OCI-LY1 (cell line): Measurements from ENCODE around the gene PTPRN2.

Experiments
- H2AFZ ChIP-seq: fragments of 200-600 bp; sonication (generic), shearing (Covaris generic); 2 replicates; pipeline ENCODE4 v1.6.0; 2014; ENCODE audit warnings: antibody characterized with exemption, mild to moderate bottlenecking, low read length
- H3F3A ChIP-seq: fragments of 200-600 bp; sonication (generic), shearing (Covaris generic); 2 replicates; pipeline ENCODE4 v1.6.0; 2014; ENCODE audit warnings: mild to moderate bottlenecking, antibody characterized with exemption, low read length, moderate library complexity; ENCODE audit not compliant: insufficient read depth
- H3K27ac ChIP-seq: fragments of 200-600 bp; sonication (generic); 2 replicates; pipeline ENCODE4 v1.5.1; 2014; ENCODE audit warnings: low read length, mixed run types, mild to moderate bottlenecking, low read depth; ENCODE audit not compliant: poor library complexity, severe bottlenecking
- H3K27me3 ChIP-seq: fragments of 200-600 bp; sonication (generic); 2 replicates; pipeline ENCODE4 v1.6.0; 2014; ENCODE audit warnings: antibody characterized with exemption, mild to moderate bottlenecking, low read length, moderate library complexity; ENCODE audit not compliant: insufficient read depth
- H3K36me3 ChIP-seq: fragments of 200-600 bp; sonication (generic); 2 replicates; pipeline ENCODE4 v1.6.1; 2014; ENCODE audit warnings: mild to moderate bottlenecking, antibody characterized with exemption, low read length, moderate library complexity, mixed read lengths; ENCODE audit not compliant: insufficient read depth
- H3K4me1 ChIP-seq: fragments of 200-600 bp; sonication (generic); 2 replicates; pipeline ENCODE4 v1.5.1; 2014; ENCODE audit warnings: mild to moderate bottlenecking, low read length, moderate library complexity; ENCODE audit not compliant: insufficient read depth, severe bottlenecking
- H3K4me2 ChIP-seq: fragments of 200-600 bp; sonication (generic), shearing (Covaris generic); 2 replicates; pipeline ENCODE4 v1.6.1; 2014; ENCODE audit warnings: low read length
- H3K4me3 ChIP-seq: fragments of 200-600 bp; sonication (generic); 2 replicates; pipeline ENCODE4 v1.5.1; 2014; ENCODE audit warnings: low read length, low read depth, mild to moderate bottlenecking, mixed read lengths; ENCODE audit not compliant: poor library complexity, severe bottlenecking
- H3K79me2 ChIP-seq: fragments of 200-600 bp; shearing (Covaris generic); 2 replicates; pipeline ENCODE4 v1.6.1; 2016; ENCODE audit warnings: mixed run types, low read length, mixed read lengths; ENCODE audit not compliant: insufficient read depth
- H3K9ac ChIP-seq: fragments of 200-600 bp; sonication (generic), shearing (Covaris generic); 2 replicates; pipeline ENCODE4 v1.6.1; 2014; ENCODE audit warnings: mild to moderate bottlenecking, low read length, mixed read lengths
- H3K9me2 ChIP-seq: fragments of 200-600 bp; sonication (generic), shearing (Covaris generic); 2 replicates; pipeline ENCODE4 v1.6.1; 2014; ENCODE audit warnings: low read depth, mild to moderate bottlenecking, low read length, mixed read lengths
- H3K9me3 ChIP-seq: fragments of 200-600 bp; shearing (Covaris generic); 2 replicates; pipeline ENCODE4 v1.6.1; 2014; ENCODE audit warnings: low read length, mixed read lengths
- H4K20me1 ChIP-seq: fragments of 200-600 bp; sonication (generic), shearing (Covaris generic); 2 replicates; pipeline ENCODE4 v1.6.0; 2016; ENCODE audit warnings: mild to moderate bottlenecking, low read length; ENCODE audit not compliant: insufficient read depth
- EZH2 ChIP-seq: fragments of 200-600 bp; sonication (generic), shearing (Covaris generic); IDR thresholded peaks from 2 replicates; pipeline ENCODE4 v1.8.0; 2017; ENCODE audit warnings: borderline replicate concordance, mixed run types, mild to moderate bottlenecking, antibody characterized with exemption, low read length, moderate library complexity, mixed read lengths
- TF ChIP-seq, protein P1 (sequence below): fragments of 200-600 bp; sonication (generic), shearing (Covaris generic); IDR thresholded peaks from 2 replicates; pipeline ENCODE4 v1.5.1; 2017; ENCODE audit warnings: mild to moderate bottlenecking, antibody characterized with exemption, low read length, moderate library complexity, mixed read lengths

The PTPRN2 gene

DNA sequence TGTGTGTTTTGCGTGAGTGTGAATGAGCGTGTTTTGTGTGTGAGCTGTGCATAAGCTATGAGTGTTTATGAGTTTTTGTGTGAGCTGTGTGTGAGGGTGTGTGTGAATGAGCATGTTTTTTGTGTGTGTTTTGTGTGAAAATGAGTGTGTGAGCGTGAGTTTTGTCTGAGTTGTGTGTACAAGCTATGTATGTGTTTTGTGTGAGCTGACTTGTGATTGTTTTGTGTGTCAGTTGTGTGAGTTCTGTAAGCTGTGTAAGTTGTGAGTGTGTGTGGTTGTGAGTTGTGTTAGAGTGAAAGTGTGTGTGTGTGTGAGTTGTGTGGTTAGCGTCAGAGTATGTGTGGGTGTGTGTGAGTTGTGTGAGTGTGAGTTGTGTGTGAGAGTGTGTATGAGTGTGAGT, 343.2 kb downstream of the PTPRN2 start:
- H3K9me3 ChIP-seq, result no peaks in the 10 kb centered on the region
- H3K36me3 ChIP-seq, result no peaks in the 10 kb centered on the region
- H3K27me3 ChIP-seq, result no peaks in the 10 kb centered on the region; the same call in 1 of the 2 replicates
- H3K27ac ChIP-seq, result no peak overlapping the region
- H3K9me2 ChIP-seq, result no peaks in the 10 kb centered on the region
- H2AFZ ChIP-seq, result no peak overlapping the region
- TF ChIP-seq, protein P1, sequence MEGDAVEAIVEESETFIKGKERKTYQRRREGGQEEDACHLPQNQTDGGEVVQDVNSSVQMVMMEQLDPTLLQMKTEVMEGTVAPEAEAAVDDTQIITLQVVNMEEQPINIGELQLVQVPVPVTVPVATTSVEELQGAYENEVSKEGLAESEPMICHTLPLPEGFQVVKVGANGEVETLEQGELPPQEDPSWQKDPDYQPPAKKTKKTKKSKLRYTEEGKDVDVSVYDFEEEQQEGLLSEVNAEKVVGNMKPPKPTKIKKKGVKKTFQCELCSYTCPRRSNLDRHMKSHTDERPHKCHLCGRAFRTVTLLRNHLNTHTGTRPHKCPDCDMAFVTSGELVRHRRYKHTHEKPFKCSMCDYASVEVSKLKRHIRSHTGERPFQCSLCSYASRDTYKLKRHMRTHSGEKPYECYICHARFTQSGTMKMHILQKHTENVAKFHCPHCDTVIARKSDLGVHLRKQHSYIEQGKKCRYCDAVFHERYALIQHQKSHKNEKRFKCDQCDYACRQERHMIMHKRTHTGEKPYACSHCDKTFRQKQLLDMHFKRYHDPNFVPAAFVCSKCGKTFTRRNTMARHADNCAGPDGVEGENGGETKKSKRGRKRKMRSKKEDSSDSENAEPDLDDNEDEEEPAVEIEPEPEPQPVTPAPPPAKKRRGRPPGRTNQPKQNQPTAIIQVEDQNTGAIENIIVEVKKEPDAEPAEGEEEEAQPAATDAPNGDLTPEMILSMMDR, result no peak
- no peak for TF ChIP-seq EZH2
- H3K79me2 ChIP-seq, result no peaks in the 10 kb centered on the region
- no peaks in the 10 kb centered on the region for H4K20me1 ChIP-seq
- no peak overlapping the region for H3K9ac ChIP-seq
- no peaks in the 10 kb centered on the region for H3F3A ChIP-seq
- H3K4me3 ChIP-seq, result no peak overlapping the region
- no peak overlapping the region for H3K4me2 ChIP-seq
- no peaks in the 10 kb centered on the region for H3K4me1 ChIP-seq

DNA sequence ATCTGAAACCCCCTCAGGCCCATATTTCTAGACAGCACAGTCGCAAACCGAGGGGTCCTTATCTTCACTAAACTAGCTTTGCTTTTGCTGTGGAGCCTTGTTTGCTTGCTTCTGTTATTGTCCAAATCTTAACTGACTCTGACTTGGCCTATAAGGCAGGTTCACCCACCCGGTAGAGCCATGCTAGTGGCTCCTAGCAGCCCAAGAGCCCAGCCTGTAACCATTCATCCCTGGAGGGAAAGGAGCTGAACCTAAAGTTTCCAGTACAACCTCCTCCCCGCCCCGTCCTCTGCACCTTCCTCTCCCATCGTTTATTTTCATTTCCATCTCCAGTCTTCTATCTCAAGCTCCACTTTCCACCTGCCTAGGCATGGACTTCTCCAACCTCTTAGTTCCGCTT, 345.7 kb downstream of the PTPRN2 start:
- no peaks in the 10 kb centered on the region for H3F3A ChIP-seq
- no peak overlapping the region for H3K4me2 ChIP-seq
- H2AFZ ChIP-seq, result no peak overlapping the region
- H3K27me3 ChIP-seq, result no peaks in the 10 kb centered on the region; the same call in 1 of the 2 replicates
- no peaks in the 10 kb centered on the region for H4K20me1 ChIP-seq
- no peaks in the 10 kb centered on the region for H3K9me3 ChIP-seq
- H3K27ac ChIP-seq, result no peak overlapping the region
- TF ChIP-seq EZH2, result no peak
- TF ChIP-seq, protein P1, result no peak
- H3K79me2 ChIP-seq, result no peaks in the 10 kb centered on the region
- H3K9me2 ChIP-seq, result no peaks in the 10 kb centered on the region
- H3K9ac ChIP-seq, result no peak overlapping the region
- H3K4me1 ChIP-seq, result no peaks in the 10 kb centered on the region
- no peaks in the 10 kb centered on the region for H3K36me3 ChIP-seq
- H3K4me3 ChIP-seq, result no peak overlapping the region

DNA sequence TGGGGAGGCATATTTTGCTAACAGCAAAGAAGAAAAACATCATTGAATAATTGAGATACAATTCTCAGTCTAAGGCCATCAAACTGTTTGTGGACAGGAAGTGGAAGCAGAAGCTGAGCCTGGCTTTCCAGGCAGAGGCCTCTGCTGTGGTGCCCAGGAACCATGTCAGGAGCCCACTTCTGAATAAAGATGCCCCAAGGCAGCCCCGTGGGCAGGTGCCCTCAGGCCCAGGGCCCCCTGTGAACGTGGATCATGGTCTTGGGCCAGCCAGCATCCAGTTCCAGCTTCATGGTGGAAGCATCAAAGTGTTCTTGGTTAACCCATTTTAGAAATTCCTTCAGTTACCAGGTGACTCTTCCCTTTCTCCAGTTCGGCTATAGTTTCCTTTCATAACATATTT, 346.8 kb downstream of the PTPRN2 start:
- Histone ChIP-seq H3K79me2 (no peaks in the 10 kb centered on the region), H4K20me1 (no peaks in the 10 kb centered on the region), H3K4me2 (no peak overlapping the region), H3K27me3 (no peaks in the 10 kb centered on the region; the same call in 1 of the 2 replicates), H3K4me3 (no peak overlapping the region), H2AFZ (no peak overlapping the region), H3F3A (no peaks in the 10 kb centered on the region), H3K36me3 (no peaks in the 10 kb centered on the region), H3K9me3 (no peaks in the 10 kb centered on the region), H3K27ac (no peak overlapping the region), H3K9me2 (no peaks in the 10 kb centered on the region), H3K4me1 (no peaks in the 10 kb centered on the region), H3K9ac (no peak overlapping the region)
- no peak for TF ChIP-seq EZH2
- TF ChIP-seq, protein P1, result no peak
